Endothelial cell of umbilical vein (primary cell): ENCODE results near the gene RBL1. TPM values are rescaled to one million over a fixed set of nuclear protein-coding genes. Genes with fewer than 3 reads are reported as not detected.

Experiments used
- BruUV-seq: library from RNA; stranded (reverse); fragments of 400-500 nt; replicated peaks from 2 replicates; lab custom pipeline; 2021; lab: Mats Ljungman, UMichigan
- CTCF ChIA-PET: fragments of 300-600, 350-600 bp; sonication (Branson Sonifier 250); formaldehyde crosslinking; loops from one replicate; lab custom pipeline; 2021; ENCODE audit warnings: antibody characterized with exemption, inconsistent platforms; lab: Charles Lee
- POLR2A ChIA-PET: fragments of 300-600, 350-600 bp; sonication (Branson Sonifier 250); formaldehyde crosslinking; loops from one replicate; lab custom pipeline; 2021; ENCODE audit warnings: antibody characterized with exemption, inconsistent platforms; lab: Charles Lee
- DNase-seq: peaks from one replicate; pipeline ENCODE4 v3.0.0-alpha.2; 2011; ENCODE audit warnings: low read depth, low spot score
- FAIRE-seq: peaks from 2 replicates; lab custom pipeline; 2011; peaks lifted over from hg19 to GRCh38; lab: Jason Lieb, UNC
- H2AFZ ChIP-seq: 2 replicates; pipeline ENCODE4 v1.6.0; 2012; ENCODE audit warnings: low read depth, low read length, control low read depth, inconsistent platforms
- H3K27ac ChIP-seq: 2 replicates; pipeline ENCODE4 v1.5.1; 2011; ENCODE audit warnings: low read depth, mild to moderate bottlenecking, control low read depth, low read length, moderate library complexity; ENCODE audit not compliant: insufficient read depth
- H3K27me3 ChIP-seq, 2 experiments: 2 replicates each; pipeline versions ENCODE4 v1.6.0 to v1.6.1; 2011; ENCODE audit warnings: low read length in 2 of 2, mixed read lengths in 1 of 2; ENCODE audit not compliant: control insufficient read depth in 2 of 2, insufficient read depth in 2 of 2
- H3K36me3 ChIP-seq, 2 experiments: 2 replicates in 1 of 2; 3 replicates in 1 of 2; pipeline ENCODE4 v1.5.1; 2011; ENCODE audit warnings: low read length in 2 of 2, mild to moderate bottlenecking in 1 of 2, moderate library complexity in 1 of 2; ENCODE audit not compliant: control insufficient read depth in 2 of 2, insufficient read depth in 2 of 2; ENCODE audit errors: extremely low read depth in 1 of 2
- H3K4me1 ChIP-seq: 3 replicates; pipeline ENCODE4 v1.5.1; 2011; ENCODE audit warnings: mild to moderate bottlenecking, low read length; ENCODE audit not compliant: control insufficient read depth, insufficient read depth; ENCODE audit errors: extremely low read depth
- H3K4me2 ChIP-seq: 2 replicates; pipeline ENCODE4 v1.6.1; 2011; ENCODE audit warnings: low read length, control low read depth, mixed read lengths; ENCODE audit not compliant: insufficient read depth
- H3K4me3 ChIP-seq, 3 experiments: fragments of 200-600 bp in 1 of 3; sonication (generic), shearing (Covaris generic) in 1 of 3; replicated peaks in 1 of 3; 2 replicates each; pipeline ENCODE4 v1.5.1; 2011 to 2016; ENCODE audit warnings: control low read depth in 3 of 3, low read length in 3 of 3, mild to moderate bottlenecking in 2 of 3, inconsistent platforms in 1 of 3, low read depth in 1 of 3, moderate library complexity in 1 of 3; ENCODE audit not compliant: insufficient read depth in 1 of 3
- H3K79me2 ChIP-seq: 2 replicates; pipeline ENCODE4 v1.6.0; 2012; ENCODE audit warnings: low read length, inconsistent platforms; ENCODE audit not compliant: control insufficient read depth, insufficient read depth
- H3K9ac ChIP-seq: replicated peaks from 2 replicates; pipeline ENCODE3; 2011; ENCODE audit warnings: low read length, control low read depth; ENCODE audit not compliant: insufficient read depth; ENCODE audit errors: extremely low read depth
- H3K9me1 ChIP-seq: replicated peaks from 3 replicates; pipeline ENCODE4 v1.6.0; 2011; ENCODE audit warnings: mild to moderate bottlenecking, low read length; ENCODE audit not compliant: control insufficient read depth, insufficient read depth; ENCODE audit errors: extremely low read depth
- H3K9me3 ChIP-seq: replicated peaks from 2 replicates; pipeline ENCODE4 v1.5.1; 2012; ENCODE audit warnings: low read length, inconsistent platforms; ENCODE audit not compliant: control insufficient read depth, insufficient read depth
- H4K20me1 ChIP-seq: replicated peaks from 2 replicates; pipeline ENCODE3; 2011; ENCODE audit warnings: mild to moderate bottlenecking, low read length; ENCODE audit not compliant: control insufficient read depth, insufficient read depth; ENCODE audit errors: extremely low read depth
- CTCF ChIP-seq, 2 donors: IDR thresholded peaks; 1 replicate in 1 of 2; 2 replicates in 1 of 2; pipeline ENCODE4 v1.5.1; 2011; ENCODE audit warnings: low read length in 2 of 2, mild to moderate bottlenecking in 2 of 2, moderate library complexity in 2 of 2, control low read depth in 1 of 2, inconsistent platforms in 1 of 2, low read depth in 1 of 2; ENCODE audit not compliant: insufficient read depth in 1 of 2; ENCODE audit errors: extremely low read depth in 1 of 2
- EZH2 ChIP-seq: IDR thresholded peaks from 2 replicates; pipeline ENCODE4 v1.6.1; 2012; ENCODE audit warnings: borderline replicate concordance, low read depth, mild to moderate bottlenecking, moderate library complexity, low read length, inconsistent platforms; ENCODE audit not compliant: severe bottlenecking
- FOS ChIP-seq: IDR thresholded peaks from 2 replicates; pipeline ENCODE4 v1.6.1; 2011; ENCODE audit warnings: mild to moderate bottlenecking, low read length, moderate library complexity, borderline replicate concordance; ENCODE audit not compliant: insufficient read depth
- GATA2 ChIP-seq: IDR thresholded peaks from 2 replicates; pipeline ENCODE4 v1.7.0; 2011; ENCODE audit warnings: low read depth, mild to moderate bottlenecking, moderate library complexity, mixed read lengths, low read length; ENCODE audit not compliant: insufficient read length, insufficient read depth
- JUN ChIP-seq: IDR thresholded peaks from 2 replicates; pipeline ENCODE4 v1.6.1; 2011; ENCODE audit warnings: borderline replicate concordance, low read depth; ENCODE audit not compliant: insufficient read length, insufficient read depth
- MAX ChIP-seq: IDR thresholded peaks from 2 replicates; pipeline ENCODE4 v1.6.1; 2011; ENCODE audit not compliant: insufficient read depth, insufficient read length
- MYC ChIP-seq: IDR thresholded peaks from one replicate; pipeline ENCODE4 v1.6.1; 2011; ENCODE audit warnings: mild to moderate bottlenecking, low read depth, low read length
- POLR2A ChIP-seq: IDR thresholded peaks from 2 replicates; pipeline ENCODE4 v1.6.1; 2012; ENCODE audit warnings: low read depth, mild to moderate bottlenecking, control low read depth, low read length
- POLR2AphosphoS5 ChIP-seq: IDR thresholded peaks from 2 replicates; pipeline ENCODE4 v1.6.1; 2012; ENCODE audit warnings: low read depth, mild to moderate bottlenecking, control low read depth, low read length, moderate library complexity; ENCODE audit not compliant: insufficient read depth
- dilution Hi-C: fragments of 300-500 bp; cut with MboI; formaldehyde crosslinking; loops from one replicate; pipeline ENCODE4 v1.15.0; 2019; ENCODE audit warnings: low sequenced_read_pairs; ENCODE audit not compliant: extremely low pct_ligation_motif_present
- intact Hi-C: fragments of 100-400 bp; cut with micrococcal nuclease; formaldehyde crosslinking; loops from one replicate; pipeline ENCODE4 v1.10.0; 2022
- polyA plus RNA-seq, 4 experiments: library from polyadenylated mRNA; depleted of rRNA in 3 of 4; stranded (reverse) in 3 of 4; unstranded in 1 of 4; fragments of >200 nt; gene quantifications; 2 replicates each; pipeline versions ENCODE4 v1.2.1 to v1.2.3, GENCODE V29; 2011 to 2012; ENCODE audit warnings: missing spikeins in 1 of 4
- total RNA-seq: library from RNA; stranded (reverse); gene quantifications from 2 replicates; pipeline ENCODE4 v1.2.3, GENCODE V29; 2021

RBL1 gene
- total and polyA plus RNA-seq, 2 donors (not counting 3 experiments of a cell fraction or from before 2014, with no cell fraction given) = 3.1 to 20.1 TPM

DNA sequence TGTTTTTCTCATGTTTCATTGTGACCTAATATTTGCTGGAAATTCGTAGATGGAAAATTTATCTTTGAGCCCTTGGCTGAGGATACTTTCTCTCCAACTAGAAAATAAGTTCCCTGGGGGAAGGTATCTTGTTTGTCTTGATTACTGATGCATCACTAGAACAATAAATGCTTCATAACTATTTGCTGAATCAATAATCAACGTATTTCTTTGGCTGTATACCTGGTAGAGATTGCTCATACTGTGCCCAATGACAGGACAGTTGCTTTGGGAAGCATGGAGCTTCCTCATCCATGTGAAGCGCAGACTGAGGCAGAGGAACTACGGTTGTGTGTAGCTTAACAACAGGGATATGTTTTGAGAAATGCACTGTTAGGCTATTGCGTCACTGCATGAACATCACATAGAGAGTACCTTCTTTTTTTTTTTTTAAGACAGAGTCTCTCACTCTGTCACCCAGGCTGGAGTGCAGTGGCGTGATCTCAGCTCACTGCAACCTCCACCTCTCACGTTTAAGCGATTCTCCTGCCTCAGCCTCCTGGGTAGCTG, 49.1 kb upstream of the RBL1 start:
- POLR2A ChIA-PET = no interaction called here

More for the DNA sequence above, 49.1 kb upstream of the RBL1 start:
- no peaks in the 10 kb centered on the region for H3K27me3 ChIP-seq
- FAIRE-seq (no peak), DNase-seq (no peak)
- H3K9ac ChIP-seq = no peak overlapping the region
- CTCF ChIA-PET = interaction anchor here (1.6 kb wide), 1 partner anchor 11 kb away, joined by 6 read pairs; no protein-coding TSS in a partner anchor
- H3K36me3 ChIP-seq = no peaks in the 10 kb centered on the region
- no TSS peak for BruUV-seq
- no peak overlapping the region for H3K27ac ChIP-seq
- TF ChIP-seq EZH2 = no peak
- no peak for TF ChIP-seq FOS
- no peak for TF ChIP-seq CTCF (IDR thresholded peaks at IDR 0.05; ENCODE audit: extremely low read depth in 1 of 2, insufficient read depth in 1 of 2, low read depth in 1 of 2, low read length in 2 of 2)
- no peak for TF ChIP-seq GATA2
- TF ChIP-seq JUN = no peak
- no peak for TF ChIP-seq MYC
- no peak for TF ChIP-seq MAX
- TF ChIP-seq POLR2AphosphoS5 = no peak
- no peak for TF ChIP-seq POLR2A
- H4K20me1 ChIP-seq = no peaks in the 10 kb centered on the region
- dilution Hi-C loops (no loop called here), intact Hi-C loops (no loop called here)
- no peaks in the 10 kb centered on the region for H3K4me1 ChIP-seq
- no peak overlapping the region for H3K4me2 ChIP-seq
- H3K9me1 ChIP-seq = no peaks in the 10 kb centered on the region
- no peaks in the 10 kb centered on the region for H3K9me3 ChIP-seq
- H2AFZ ChIP-seq = no peak overlapping the region
- H3K79me2 ChIP-seq = no peaks in the 10 kb centered on the region
- H3K4me3 ChIP-seq = no peak overlapping the region
